ENCODE measurements around the gene TADA2B.

- no peak for TF ChIP-seq EZH2phosphoT487 (IDR thresholded peaks at IDR 0.05; ENCODE audit: low read depth)
- no peak for TF ChIP-seq CTCF (IDR thresholded peaks at IDR 0.05; ENCODE audit: low read depth, low read length)
Observed at GRCh38 chr4:7023901-7024300, 19.3 kb upstream of the TADA2B start.
